ENCODE results near the gene KCNQ1.

The KCNQ1 gene

GRCh38 chr11:2581151-2581930 is 136.5 kb downstream of the KCNQ1 start:
- no peak for DNase-seq (ENCODE audit: low spot score)

- DNase-seq (ENCODE audit: low spot score), result no peak
These were observed 137.1 kb downstream of the KCNQ1 start for GRCh38 chr11:2581931-2582350.

- no peak for DNase-seq (ENCODE audit: low spot score)
These were observed 137.6 kb downstream of the KCNQ1 start for GRCh38 chr11:2582351-2582945.

GRCh38 chr11:2582946-2583604 is 138.3 kb downstream of the KCNQ1 start:
- no peak for DNase-seq (ENCODE audit: low spot score)

- DNase-seq (ENCODE audit: low spot score), result no peak
These were observed 138.8 kb downstream of the KCNQ1 start for GRCh38 chr11:2583605-2583958.

DNA sequence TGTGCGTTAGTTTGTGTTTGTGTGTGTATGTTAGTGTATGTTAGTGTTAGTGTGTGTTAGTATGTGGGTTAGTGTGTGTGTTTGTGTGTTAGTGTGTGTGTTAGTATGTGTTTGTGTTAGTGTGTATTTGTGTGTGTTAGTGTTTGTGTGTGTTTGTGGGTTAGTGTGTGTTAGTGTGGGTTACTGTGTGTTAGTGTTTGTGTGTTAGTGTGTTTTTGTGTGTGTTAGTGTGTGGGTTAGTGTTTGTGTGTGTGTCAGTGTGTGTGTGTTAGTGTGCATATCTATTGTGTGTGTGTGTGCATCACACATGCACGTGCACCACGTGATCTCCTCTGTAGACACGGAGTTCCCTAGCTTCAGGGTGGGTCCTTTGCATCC is 139.6 kb downstream of the KCNQ1 start:
- no peak for DNase-seq (ENCODE audit: low spot score)

DNA sequence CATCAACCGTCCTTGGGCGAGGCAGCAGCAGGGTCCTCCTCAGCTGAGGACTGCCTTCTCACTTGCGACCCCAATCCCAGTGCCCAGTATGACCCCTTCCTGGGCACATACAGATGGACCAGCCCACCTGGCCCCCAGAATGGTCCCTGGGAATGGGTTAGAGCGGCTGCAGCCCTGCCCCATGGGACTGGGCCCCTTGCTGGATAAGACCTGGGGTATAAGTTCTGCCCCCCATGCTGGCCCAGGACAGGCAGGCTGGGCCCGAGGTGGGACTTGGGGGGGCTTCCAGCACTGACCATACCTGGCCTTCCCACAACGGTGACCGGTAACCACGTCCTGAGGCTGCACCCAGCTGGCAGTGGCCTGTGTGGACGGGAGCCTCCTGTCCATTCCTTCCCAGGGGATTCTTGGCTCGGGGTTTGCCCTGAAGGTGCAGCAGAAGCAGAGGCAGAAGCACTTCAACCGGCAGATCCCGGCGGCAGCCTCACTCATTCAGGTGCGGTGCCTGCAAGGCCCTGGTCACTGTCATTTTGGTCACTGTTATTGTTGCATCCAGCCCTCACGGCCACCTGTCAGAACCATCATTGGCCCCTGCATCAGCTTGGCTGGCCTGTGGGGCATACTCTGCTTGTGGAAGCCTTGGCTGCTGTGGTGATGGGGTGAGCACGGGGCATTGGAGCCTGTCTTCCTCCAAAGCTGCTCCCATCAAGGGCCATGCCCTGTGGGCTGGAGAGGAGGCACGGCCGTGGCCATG is 140.2 kb downstream of the KCNQ1 start:
- DNase-seq (ENCODE audit: low spot score), result no peak

GRCh38 chr11:2585566-2586086 is 140.8 kb downstream of the KCNQ1 start:
- DNase-seq (ENCODE audit: low spot score), result no peak

DNA sequence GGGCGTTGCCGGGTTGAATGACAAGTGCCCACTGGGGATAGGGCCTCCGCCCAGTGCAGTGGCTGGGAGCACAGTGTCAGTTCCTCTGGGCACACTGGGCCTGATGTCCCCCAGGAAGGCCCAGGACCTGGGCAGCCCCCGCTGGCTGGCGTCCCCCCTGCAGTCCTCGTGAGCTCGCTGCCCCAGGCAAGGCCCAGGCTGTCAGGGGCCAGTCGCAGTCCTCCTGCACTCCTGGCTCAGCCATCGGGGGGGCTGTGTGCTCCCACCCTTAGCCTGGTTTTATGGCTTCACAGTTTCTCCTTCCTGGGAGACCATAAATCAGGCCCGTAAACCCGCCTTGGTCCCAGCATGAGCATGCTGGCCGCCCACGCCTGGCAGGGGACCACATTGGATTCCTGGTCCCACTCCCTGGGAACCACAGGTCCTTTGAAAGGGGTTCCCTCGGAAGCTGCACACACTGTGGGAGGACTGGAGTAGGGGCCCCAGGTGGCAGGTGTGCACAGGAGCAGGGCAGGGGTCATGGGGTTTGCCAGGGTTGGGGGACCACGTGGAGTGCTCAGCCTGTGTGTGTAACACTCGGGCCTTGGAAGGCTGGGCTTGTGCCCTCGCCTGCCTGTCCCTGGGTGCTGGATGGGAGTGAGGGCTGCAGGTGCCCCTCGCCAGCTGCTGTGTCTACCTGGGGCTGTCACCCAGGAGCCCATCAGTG is 141.4 kb downstream of the KCNQ1 start:
- no peak for DNase-seq (ENCODE audit: low spot score)

DNA sequence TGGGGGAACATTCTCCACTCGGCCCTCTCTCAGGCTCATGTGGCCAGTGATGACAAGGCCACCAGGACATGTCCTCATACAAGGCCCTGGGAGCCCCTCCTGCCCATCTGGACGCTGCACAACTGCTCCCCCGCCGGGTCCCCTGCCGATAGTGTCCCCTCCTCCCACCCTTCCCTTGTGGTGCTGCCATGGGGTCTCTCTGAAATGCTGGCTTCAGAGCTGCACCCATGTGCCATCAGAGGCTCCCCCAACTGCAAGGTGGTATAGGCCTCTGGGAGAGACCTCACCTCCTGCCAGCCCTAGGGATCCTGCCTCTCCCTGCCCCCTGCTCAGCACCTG is 142.0 kb downstream of the KCNQ1 start:
- no peak for DNase-seq (ENCODE audit: low spot score)

DNA sequence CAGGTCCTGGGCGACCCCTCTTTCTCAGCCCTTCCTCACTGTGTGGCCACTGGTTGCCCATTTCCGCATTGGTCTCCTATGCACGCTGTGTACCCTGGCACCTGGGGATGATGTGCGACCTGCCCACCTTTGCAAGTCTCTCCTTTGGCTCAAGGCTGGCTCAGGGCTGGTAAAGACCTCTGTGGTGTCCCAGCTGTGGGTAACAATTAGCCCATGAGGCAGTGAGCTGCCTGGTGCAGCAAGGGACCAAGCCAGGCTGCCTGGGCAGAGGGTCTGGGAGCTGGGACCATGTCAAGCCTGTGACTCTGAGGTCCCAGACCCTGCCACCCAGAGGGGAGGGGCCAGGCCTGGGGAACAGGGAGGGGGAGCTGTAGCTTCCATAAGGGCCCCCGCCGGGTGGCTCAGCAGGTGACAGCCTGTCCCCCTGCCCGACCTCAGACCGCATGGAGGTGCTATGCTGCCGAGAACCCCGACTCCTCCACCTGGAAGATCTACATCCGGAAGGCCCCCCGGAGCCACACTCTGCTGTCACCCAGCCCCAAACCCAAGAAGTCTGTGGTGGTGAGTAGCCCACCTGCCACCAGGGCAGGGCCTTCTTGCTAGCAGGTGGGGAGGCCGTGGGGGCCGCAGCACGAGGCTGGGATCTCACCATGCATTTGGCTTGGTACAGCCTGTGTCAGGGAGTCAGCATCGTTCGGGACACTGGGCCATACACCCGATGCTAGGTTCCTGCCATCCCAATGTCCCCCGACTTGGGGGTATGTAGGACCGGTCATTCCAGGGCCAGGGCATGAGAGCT is 142.5 kb downstream of the KCNQ1 start:
- DNase-seq (ENCODE audit: low spot score), result no peak

- no peak for DNase-seq (ENCODE audit: low spot score)
These were observed 143.4 kb downstream of the KCNQ1 start for GRCh38 chr11:2587976-2588748.

DNA sequence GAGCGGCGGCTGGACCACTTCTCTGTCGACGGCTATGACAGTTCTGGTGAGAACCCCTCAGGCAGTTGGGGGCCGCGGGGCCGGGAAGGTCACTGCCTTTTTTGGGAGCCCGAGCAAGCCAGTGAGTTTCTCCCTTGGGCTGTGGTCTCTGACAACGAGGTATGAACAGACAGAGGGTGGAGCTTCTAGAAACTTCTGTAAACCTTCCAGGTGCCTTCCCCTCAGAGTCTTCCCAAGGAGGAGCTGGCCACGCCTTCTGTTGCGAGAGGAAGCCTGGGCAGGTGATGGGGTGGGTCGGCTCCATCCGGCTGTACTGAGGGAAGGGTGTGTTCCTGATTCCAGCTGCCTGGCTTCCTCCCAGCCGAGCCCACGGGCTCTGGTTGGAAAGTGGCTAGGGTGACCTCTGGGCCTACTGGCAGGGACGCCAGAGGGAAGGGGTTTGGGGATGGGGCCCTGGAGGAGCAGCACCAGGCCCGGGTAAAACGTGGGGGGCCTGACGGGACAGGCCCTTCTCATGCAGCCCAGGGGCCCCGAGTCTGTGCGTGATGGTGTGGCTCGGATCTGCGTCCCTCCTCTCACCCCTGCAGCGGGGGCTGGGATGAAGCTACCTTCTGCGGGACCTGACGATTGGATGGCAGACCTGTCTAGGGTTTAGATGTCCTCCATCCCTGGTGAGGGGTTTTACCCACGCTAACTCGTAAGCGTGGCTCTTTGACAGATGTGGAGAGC is 144.2 kb downstream of the KCNQ1 start:
- DNase-seq (ENCODE audit: low spot score), result no peak

DNA sequence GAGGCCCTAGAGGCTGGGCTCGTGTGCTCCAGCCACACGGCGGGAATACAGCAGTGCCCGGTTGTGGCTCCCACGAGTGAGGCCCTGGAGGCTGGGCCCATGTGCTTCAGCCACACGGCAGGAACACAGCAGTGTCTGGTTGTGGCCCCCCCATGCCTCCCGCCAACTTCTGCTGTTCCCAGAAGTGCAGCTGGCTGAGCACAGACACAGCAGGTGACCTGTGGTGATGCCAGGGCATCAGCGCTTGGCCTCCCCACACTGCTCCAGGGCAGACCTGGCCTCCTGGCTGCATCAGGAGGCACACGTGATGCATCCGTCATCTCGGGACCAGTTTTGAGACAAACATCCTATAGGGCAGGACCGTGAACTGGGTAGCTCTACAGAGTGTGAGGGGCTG is 144.7 kb downstream of the KCNQ1 start:
- no peak for DNase-seq (ENCODE audit: low spot score)

GRCh38 chr11:2590131-2590964 is 145.5 kb downstream of the KCNQ1 start:
- DNase-seq (ENCODE audit: low spot score), result no peak

- DNase-seq (ENCODE audit: low spot score), result no peak
These were observed 146.4 kb downstream of the KCNQ1 start for GRCh38 chr11:2590965-2591754.

DNA sequence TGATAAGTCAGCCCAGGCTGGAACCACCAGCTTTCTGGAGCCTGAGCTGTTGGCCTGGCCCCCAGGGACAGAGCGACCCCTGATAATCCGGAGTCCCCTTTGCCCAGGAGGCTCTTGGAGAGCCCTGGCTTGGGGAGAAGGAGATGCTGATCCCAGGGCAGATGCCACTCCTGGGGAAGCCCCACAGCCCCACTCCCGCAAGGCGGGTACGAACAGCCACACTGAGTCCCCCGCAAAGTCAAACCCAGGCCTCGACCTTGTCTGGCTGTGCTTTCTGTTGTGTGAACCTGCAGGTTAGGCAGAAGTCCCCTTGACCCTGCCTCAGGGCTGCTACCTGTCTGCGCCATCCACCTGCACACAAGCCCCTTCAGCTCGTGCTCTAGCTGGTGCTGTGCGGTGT is 147.0 kb downstream of the KCNQ1 start:
- no peak for DNase-seq (ENCODE audit: low spot score)

Data from CD4-positive, alpha-beta T cell treated with Interleukin-15 for 4 hours (primary cell).